IPS-15b (cell line): Measurements from ENCODE around the gene DGKB.

Source experiments
- H3K27me3 ChIP-seq: one replicate; pipeline ENCODE4 v1.6.1; 2013; ENCODE audit warnings: low read length; ENCODE audit not compliant: control insufficient read depth, insufficient read depth
- H3K36me3 ChIP-seq: one replicate; pipeline ENCODE4 v1.6.1; 2013; ENCODE audit warnings: low read length; ENCODE audit not compliant: control insufficient read depth, insufficient read depth
- H3K4me1 ChIP-seq: one replicate; pipeline ENCODE4 v1.6.1; 2013; ENCODE audit warnings: mild to moderate bottlenecking, low read length; ENCODE audit not compliant: control insufficient read depth, insufficient read depth
- H3K4me3 ChIP-seq: one replicate; pipeline ENCODE4 v1.5.1; 2013; ENCODE audit warnings: low read depth, low read length
- H3K9ac ChIP-seq: one replicate; pipeline ENCODE4 v1.6.1; 2013; ENCODE audit warnings: low read depth, mild to moderate bottlenecking, low read length
- H3K9me3 ChIP-seq: one replicate; pipeline ENCODE4 v1.6.1; 2013; ENCODE audit warnings: mild to moderate bottlenecking, low read length; ENCODE audit not compliant: control insufficient read depth, insufficient read depth

Gene DGKB

GRCh38 chr7:14375998-14376397 lies 526.6 kb downstream of the DGKB start:
- Histone ChIP-seq H3K27me3 (no peaks in the 10 kb centered on the region), H3K9me3 (no peaks in the 10 kb centered on the region), H3K36me3 (no peaks in the 10 kb centered on the region), H3K4me1 (peaks cover 5% of the 10 kb centered on the region), H3K4me3 (no peak overlapping the region), H3K9ac (no peak overlapping the region)

GRCh38 chr7:14374336-14374735 lies 528.2 kb downstream of the DGKB start:
- Histone ChIP-seq H3K4me1 (peaks cover 5% of the 10 kb centered on the region), H3K9ac (no peak overlapping the region), H3K9me3 (no peaks in the 10 kb centered on the region), H3K36me3 (no peaks in the 10 kb centered on the region), H3K27me3 (no peaks in the 10 kb centered on the region), H3K4me3 (no peak overlapping the region)

GRCh38 chr7:14368285-14368684 lies 534.3 kb downstream of the DGKB start:
- Histone ChIP-seq H3K36me3 (no peaks in the 10 kb centered on the region), H3K4me3 (no peak overlapping the region), H3K9ac (no peak overlapping the region), H3K27me3 (no peaks in the 10 kb centered on the region), H3K4me1 (no peaks in the 10 kb centered on the region), H3K9me3 (no peaks in the 10 kb centered on the region)

GRCh38 chr7:14351167-14351566 lies 551.4 kb downstream of the DGKB start:
- Histone ChIP-seq H3K9me3 (no peaks in the 10 kb centered on the region), H3K9ac (no peak overlapping the region), H3K4me1 (no peaks in the 10 kb centered on the region), H3K36me3 (no peaks in the 10 kb centered on the region), H3K4me3 (no peak overlapping the region), H3K27me3 (no peaks in the 10 kb centered on the region)

- Histone ChIP-seq H3K4me3 (no peak overlapping the region), H3K9me3 (no peaks in the 10 kb centered on the region), H3K27me3 (no peaks in the 10 kb centered on the region), H3K36me3 (no peaks in the 10 kb centered on the region), H3K4me1 (peaks cover 3% of the 10 kb centered on the region), H3K9ac (no peak overlapping the region)
Measured at GRCh38 chr7:14341200-14341775, 561.3 kb downstream of the DGKB start.

GRCh38 chr7:14340393-14341074 lies 562.0 kb downstream of the DGKB start:
- Histone ChIP-seq H3K4me3 (no peak overlapping the region), H3K4me1 (peaks cover 3% of the 10 kb centered on the region), H3K9ac (no peak overlapping the region), H3K36me3 (no peaks in the 10 kb centered on the region), H3K9me3 (no peaks in the 10 kb centered on the region), H3K27me3 (no peaks in the 10 kb centered on the region)

- no peaks in the 10 kb centered on the region for H3K9me3 ChIP-seq
- H3K4me3 ChIP-seq: no peak overlapping the region
- H3K9ac ChIP-seq: no peak overlapping the region
- H3K36me3 ChIP-seq: no peaks in the 10 kb centered on the region
- peaks cover 3% of the 10 kb centered on the region for H3K4me1 ChIP-seq
- no peaks in the 10 kb centered on the region for H3K27me3 ChIP-seq
Measured at GRCh38 chr7:14339861-14340260, 562.7 kb downstream of the DGKB start.

- Histone ChIP-seq H3K4me1 (peaks cover 3% of the 10 kb centered on the region), H3K36me3 (no peaks in the 10 kb centered on the region), H3K9me3 (no peaks in the 10 kb centered on the region), H3K4me3 (no peak overlapping the region), H3K9ac (no peak overlapping the region), H3K27me3 (no peaks in the 10 kb centered on the region)
Measured at GRCh38 chr7:14336256-14336655, 566.3 kb downstream of the DGKB start.

- Histone ChIP-seq H3K4me1 (no peaks in the 10 kb centered on the region), H3K36me3 (no peaks in the 10 kb centered on the region), H3K27me3 (no peaks in the 10 kb centered on the region), H3K9ac (no peak overlapping the region), H3K4me3 (no peak overlapping the region), H3K9me3 (no peaks in the 10 kb centered on the region)
Measured at GRCh38 chr7:14332155-14332554, 570.4 kb downstream of the DGKB start.

GRCh38 chr7:14324767-14325166 lies 577.8 kb downstream of the DGKB start:
- H3K36me3 ChIP-seq: no peaks in the 10 kb centered on the region
- H3K4me1 ChIP-seq: no peaks in the 10 kb centered on the region
- no peak overlapping the region for H3K4me3 ChIP-seq
- H3K27me3 ChIP-seq: no peaks in the 10 kb centered on the region
- no peaks in the 10 kb centered on the region for H3K9me3 ChIP-seq
- H3K9ac ChIP-seq: no peak overlapping the region

GRCh38 chr7:14322724-14323123 lies 579.8 kb downstream of the DGKB start:
- Histone ChIP-seq H3K9ac (no peak overlapping the region), H3K4me3 (no peak overlapping the region), H3K9me3 (no peaks in the 10 kb centered on the region), H3K36me3 (no peaks in the 10 kb centered on the region), H3K27me3 (no peaks in the 10 kb centered on the region), H3K4me1 (no peaks in the 10 kb centered on the region)

- no peaks in the 10 kb centered on the region for H3K27me3 ChIP-seq
- no peaks in the 10 kb centered on the region for H3K36me3 ChIP-seq
- H3K9me3 ChIP-seq: no peaks in the 10 kb centered on the region
- H3K9ac ChIP-seq: no peak overlapping the region
- no peaks in the 10 kb centered on the region for H3K4me1 ChIP-seq
- no peak overlapping the region for H3K4me3 ChIP-seq
Measured at GRCh38 chr7:14321947-14322346, 580.6 kb downstream of the DGKB start.
